Left lung (tissue), 10 donors: ENCODE results near the gene TAPT1. TPM values are rescaled to one million over a fixed set of nuclear protein-coding genes. Genes with fewer than 3 reads are reported as not detected.

ENCODE experiments used
- ATAC-seq: fragments of 200-7000 bp; cut with Tn5 transposase; one replicate; pipeline ENCODE4 v1.9.1; 2020; ENCODE audit warnings: moderate library complexity
- DNase-seq, 4 donors: peaks; one replicate each; pipeline ENCODE4 v3.0.0-alpha.2; 2013 to 2020
- H3K27ac ChIP-seq, 2 donors: fragments of 200-600 bp; sonication (generic) in 1 of 2; one replicate each; pipeline versions ENCODE4 v1.5.0 to v1.8.0; 2020 to 2021
- H3K27me3 ChIP-seq, 2 donors: fragments of 200-600 bp; sonication (generic) in 1 of 2; one replicate each; pipeline versions ENCODE4 v1.5.0 to v1.8.0; 2020 to 2021
- H3K36me3 ChIP-seq, 2 donors: fragments of 200-600 bp; sonication (generic) in 1 of 2; one replicate each; pipeline versions ENCODE4 v1.5.0 to v1.8.0; 2020 to 2021
- H3K4me1 ChIP-seq, 2 donors: fragments of 200-600 bp; one replicate each; pipeline ENCODE4 v1.8.0; 2021
- H3K4me3 ChIP-seq, 2 donors: fragments of 200-600 bp; sonication (generic) in 1 of 2; one replicate each; pipeline versions ENCODE4 v1.5.0 to v1.8.0; 2020 to 2021; ENCODE audit warnings: mild to moderate bottlenecking in 1 of 2
- H3K9me3 ChIP-seq, 2 donors: fragments of 200-600 bp; sonication (generic) in 1 of 2; one replicate each; pipeline versions ENCODE4 v1.5.0 to v1.8.0; 2020 to 2021
- CTCF ChIP-seq, 2 donors: fragments of 200-600 bp; sonication (generic) in 1 of 2; IDR thresholded peaks; one replicate each; pipeline versions ENCODE4 v1.5.0 to v1.8.0; 2021; ENCODE audit warnings: antibody characterized with exemption in 2 of 2
- intact Hi-C, 2 donors: fragments of 100-400 bp; cut with DNase I; formaldehyde crosslinking; loops; one replicate each; pipeline versions ENCODE4 v1.11.2 to v1.14.2; 2022
- polyA plus RNA-seq, 6 donors: library from polyadenylated mRNA; unstranded; fragments of 120-200 nt; gene quantifications; one replicate each; pipeline ENCODE4 v1.2.1, GENCODE V29; 2013; ENCODE audit not compliant: insufficient read length in 6 of 6
- total RNA-seq, 2 donors: library from RNA; stranded (reverse); fragmentation: NEBNext Ultra II Directional; extraction: Animal tissue kit (Norgen Biotek cat#: 25700); gene quantifications; one replicate each; pipeline ENCODE4 v1.2.1, GENCODE V29; 2021
- donor health status: DM: no; HTN: yes; CAD: no.
- donor health status: DM: no; HTN: no; CAD: no.

Gene TAPT1
- total and polyA plus RNA-seq, 8 donors = 42.9 to 65.8 (median 52.2) TPM

- H3K4me3 ChIP-seq = peak overlapping the region; percentile 64 to 82
- peak overlapping the region; percentile 88 to 94 for H3K27ac ChIP-seq
- peaks cover 19 to 57% of the 10 kb centered on the region in 2 donors for H3K4me1 ChIP-seq
- no peaks in the 10 kb centered on the region for H3K9me3 ChIP-seq
- TF ChIP-seq CTCF (IDR thresholded peaks at IDR 0.05) = no peak
- H3K27me3 ChIP-seq = no peaks in the 10 kb centered on the region
- intact Hi-C loops = no loop called here
- ATAC-seq (peak; percentile 8), DNase-seq (peak in 2 of 4 donors; percentile 37 to 58)
- H3K36me3 ChIP-seq = no peaks in the 10 kb centered on the region
Observed at GRCh38 chr4:16225167-16225862, 956 bp downstream of the TAPT1 start.

- peaks cover 19 to 57% of the 10 kb centered on the region in 2 donors for H3K4me1 ChIP-seq
- peak overlapping the region; percentile 64 to 82 for H3K4me3 ChIP-seq
- H3K9me3 ChIP-seq = no peaks in the 10 kb centered on the region
- no peaks in the 10 kb centered on the region for H3K27me3 ChIP-seq
- TF ChIP-seq CTCF (IDR thresholded peaks at IDR 0.05) = no peak
- intact Hi-C loops = no loop called here
- peak; percentile 51 for ATAC-seq
- H3K36me3 ChIP-seq = no peaks in the 10 kb centered on the region
- DNase-seq = peak in 1 of 4 donors; percentile 9
- peak overlapping the region; percentile 88 to 94 for H3K27ac ChIP-seq
Observed at GRCh38 chr4:16224264-16225166, 1.8 kb downstream of the TAPT1 start.

- intact Hi-C loops = no loop called here
- H3K36me3 ChIP-seq = no peaks in the 10 kb centered on the region
- no peak overlapping the region for H3K4me3 ChIP-seq
- DNase-seq (peak in 1 of 4 donors; percentile 39), ATAC-seq (peak; percentile 55)
- H3K4me1 ChIP-seq = peaks cover 19 to 65% of the 10 kb centered on the region in 2 donors
- H3K27me3 ChIP-seq = no peaks in the 10 kb centered on the region
- H3K27ac ChIP-seq = peak overlapping the region; percentile 20 to 88
- no peaks in the 10 kb centered on the region for H3K9me3 ChIP-seq
- no peak for TF ChIP-seq CTCF (IDR thresholded peaks at IDR 0.05)
Observed at GRCh38 chr4:16222957-16223527, 3.2 kb downstream of the TAPT1 start.

- intact Hi-C loops = no loop called here
- DNase-seq (no peak), ATAC-seq (peak; percentile 10)
- Histone ChIP-seq H3K27ac (no peak overlapping the region), H3K9me3 (no peaks in the 10 kb centered on the region), H3K36me3 (no peaks in the 10 kb centered on the region), H3K27me3 (no peaks in the 10 kb centered on the region), H3K4me1 (peaks cover 14 to 52% of the 10 kb centered on the region in 2 donors), H3K4me3 (no peak overlapping the region)
- TF ChIP-seq CTCF (IDR thresholded peaks at IDR 0.05) = no peak
Observed at GRCh38 chr4:16218950-16219349, 7.3 kb downstream of the TAPT1 start.
